Measurements from ENCODE around the gene SCFD2. TPM values are rescaled to one million over a fixed set of nuclear protein-coding genes. Genes with fewer than 3 reads are reported as not detected.

Gene SCFD2
- total RNA-seq, 1 experiment from 2014 or later: 7.4 TPM

- ChIA-PET CTCF (no interaction called here), POLR2A (no interaction called here)
- Histone ChIP-seq H3K9me3 (ENCODE audit: control insufficient read depth, insufficient read depth, low read depth, low read length) (no peaks in the 10 kb centered on the region), H3K27me3 (ENCODE audit: control insufficient read depth, insufficient read depth, low read length) (no peaks in the 10 kb centered on the region), H3K36me3 (ENCODE audit: control insufficient read depth, insufficient read depth, low read length) (no peaks in the 10 kb centered on the region), H3K4me3 (ENCODE audit: low read depth in 2 of 2, low read length in 2 of 2) (no peak overlapping the region), H3K27ac (ENCODE audit: low read length) (no peak overlapping the region), H3K4me1 (ENCODE audit: control insufficient read depth, insufficient read depth, low read length) (no peaks in the 10 kb centered on the region)
- in situ Hi-C loops (cut with HindIII; ENCODE audit: low pct_unique_long_range_greater_than_20kb, low sequenced_read_pairs) (no loop called here), intact Hi-C loops (cut with micrococcal nuclease; ENCODE audit: unreplicated experiment) (no loop called here)
- no TSS peak for BruUV-seq (replicated peaks)
- TF ChIP-seq, protein P1, sequence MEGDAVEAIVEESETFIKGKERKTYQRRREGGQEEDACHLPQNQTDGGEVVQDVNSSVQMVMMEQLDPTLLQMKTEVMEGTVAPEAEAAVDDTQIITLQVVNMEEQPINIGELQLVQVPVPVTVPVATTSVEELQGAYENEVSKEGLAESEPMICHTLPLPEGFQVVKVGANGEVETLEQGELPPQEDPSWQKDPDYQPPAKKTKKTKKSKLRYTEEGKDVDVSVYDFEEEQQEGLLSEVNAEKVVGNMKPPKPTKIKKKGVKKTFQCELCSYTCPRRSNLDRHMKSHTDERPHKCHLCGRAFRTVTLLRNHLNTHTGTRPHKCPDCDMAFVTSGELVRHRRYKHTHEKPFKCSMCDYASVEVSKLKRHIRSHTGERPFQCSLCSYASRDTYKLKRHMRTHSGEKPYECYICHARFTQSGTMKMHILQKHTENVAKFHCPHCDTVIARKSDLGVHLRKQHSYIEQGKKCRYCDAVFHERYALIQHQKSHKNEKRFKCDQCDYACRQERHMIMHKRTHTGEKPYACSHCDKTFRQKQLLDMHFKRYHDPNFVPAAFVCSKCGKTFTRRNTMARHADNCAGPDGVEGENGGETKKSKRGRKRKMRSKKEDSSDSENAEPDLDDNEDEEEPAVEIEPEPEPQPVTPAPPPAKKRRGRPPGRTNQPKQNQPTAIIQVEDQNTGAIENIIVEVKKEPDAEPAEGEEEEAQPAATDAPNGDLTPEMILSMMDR (IDR thresholded peaks at IDR 0.05): no peak
- TF ChIP-seq TCF7L2 (IDR thresholded peaks at IDR 0.05; ENCODE audit: low read depth, low read length): no peak
- no peak for TF ChIP-seq POLR2AphosphoS5 (IDR thresholded peaks at IDR 0.05; ENCODE audit: low read depth, low read length)
- TF ChIP-seq REST (IDR thresholded peaks at IDR 0.05; ENCODE audit: insufficient read depth in 1 of 2, low read depth in 2 of 2, low read length in 1 of 2): no peak
- TF ChIP-seq SIN3A (IDR thresholded peaks at IDR 0.05; ENCODE audit: borderline replicate concordance, insufficient read depth, low read depth, low read length): no peak
- DNase-seq (ENCODE audit: low read depth, low spot score) (no peak), ATAC-seq (no peak)
These were observed 234.8 kb downstream of the SCFD2 start for GRCh38 chr4:53130896-53131561.

DNA sequence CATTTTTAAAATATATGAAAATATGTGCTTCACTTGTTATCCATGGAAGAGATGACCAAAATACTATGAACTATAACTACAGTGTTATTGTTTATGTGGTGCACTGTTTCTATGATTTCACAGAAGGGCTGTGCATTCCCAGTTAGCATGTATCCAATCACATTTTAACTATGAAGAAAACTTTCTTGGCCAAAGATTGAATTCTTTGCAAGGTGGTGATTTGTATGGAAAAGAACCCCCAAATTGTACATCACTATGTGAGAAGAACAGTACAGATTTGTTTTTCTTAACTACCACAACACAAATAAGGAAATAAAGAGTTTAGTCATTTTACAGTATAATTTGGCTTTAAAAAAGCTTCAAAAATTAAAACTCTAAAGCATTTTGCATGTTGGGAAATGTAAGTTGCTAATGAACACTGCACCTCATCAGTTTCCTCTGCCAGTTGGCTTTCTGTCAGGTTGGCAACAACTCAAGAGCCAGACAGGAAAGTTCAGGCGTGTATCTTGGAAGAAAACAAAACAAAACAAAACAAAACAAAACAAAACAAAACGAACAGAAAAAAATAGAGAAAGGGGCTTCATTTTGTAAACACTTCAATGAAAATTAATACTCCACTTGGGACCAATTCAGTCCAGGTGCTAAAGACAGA lies 237.0 kb downstream of the SCFD2 start:
- ChIA-PET CTCF (no interaction called here), POLR2A (no interaction called here)
- H3K36me3 ChIP-seq (ENCODE audit: control insufficient read depth, insufficient read depth, low read length): no peaks in the 10 kb centered on the region
- no TSS peak for BruUV-seq (replicated peaks)
- H3K27ac ChIP-seq (ENCODE audit: low read length): no peak overlapping the region
- TF ChIP-seq TCF7L2 (IDR thresholded peaks at IDR 0.05; ENCODE audit: low read depth, low read length) (no peak), POLR2AphosphoS5 (IDR thresholded peaks at IDR 0.05; ENCODE audit: low read depth, low read length) (no peak), SIN3A (IDR thresholded peaks at IDR 0.05; ENCODE audit: borderline replicate concordance, insufficient read depth, low read depth, low read length) (no peak), REST (IDR thresholded peaks at IDR 0.05; ENCODE audit: insufficient read depth in 1 of 2, low read depth in 2 of 2, low read length in 1 of 2) (no peak)
- TF ChIP-seq, protein P1 (IDR thresholded peaks at IDR 0.05): no peak
- no peak overlapping the region for H3K4me3 ChIP-seq (ENCODE audit: low read depth in 2 of 2, low read length in 2 of 2)
- intact Hi-C loops (cut with micrococcal nuclease; ENCODE audit: unreplicated experiment): no loop called here
- DNase-seq (ENCODE audit: low read depth, low spot score) (no peak), ATAC-seq (no peak)
- no peaks in the 10 kb centered on the region for H3K27me3 ChIP-seq (ENCODE audit: control insufficient read depth, insufficient read depth, low read length)
- in situ Hi-C loops (cut with HindIII; ENCODE audit: low pct_unique_long_range_greater_than_20kb, low sequenced_read_pairs): no loop called here
- H3K4me1 ChIP-seq (ENCODE audit: control insufficient read depth, insufficient read depth, low read length): no peaks in the 10 kb centered on the region
- H3K9me3 ChIP-seq (ENCODE audit: control insufficient read depth, insufficient read depth, low read depth, low read length): no peaks in the 10 kb centered on the region
